Ovary (tissue), 3 donors: ENCODE data around the gene CTAGE9.

Experiments used
- CTCF ChIP-seq, 3 donors: fragments of 450-650 bp in 2 of 3; fragments of 200-600 bp in 1 of 3; IDR thresholded peaks; one replicate each; pipeline versions ENCODE4 v1.5.1 to v1.8.0; 2016 to 2022; ENCODE audit warnings: antibody characterized with exemption in 3 of 3, mild to moderate bottlenecking in 1 of 3
- EP300 ChIP-seq: sonication (generic); formaldehyde crosslinking; IDR thresholded peaks from one replicate; pipeline ENCODE4 v1.6.1; 2017; ENCODE audit warnings: antibody characterized with exemption
- donor health status: DM: no; HTN: no; CAD: no.

GRCh38 chr6:131736811-131737210 lies 26.0 kb upstream of the CTAGE9 start:
- TF ChIP-seq CTCF (IDR thresholded peaks at IDR 0.05) (no peak), EP300 (no peak)
